Pancreas (tissue), 10 donors: ENCODE results near the gene PRIM1. TPM values are rescaled to one million over a fixed set of nuclear protein-coding genes. Genes with fewer than 3 reads are reported as not detected.

ENCODE experiments used
- ATAC-seq, 4 donors: fragments of 200-7000 bp; cut with Tn5 transposase; one replicate each; pipeline versions ENCODE4 v1.8.0 to v1.9.1; 2020; ENCODE audit warnings: mild to moderate bottlenecking in 4 of 4, moderate library complexity in 4 of 4
- DNase-seq, 6 donors: peaks; one replicate each; pipeline ENCODE4 v3.0.0-alpha.2; 2020
- FAIRE-seq: peaks from 2 replicates; lab custom pipeline; 2012; peaks lifted over from hg19 to GRCh38; lab: Jason Lieb, UNC
- H3K27ac ChIP-seq, 4 donors: fragments of 200-600 bp; sonication (generic); 1 replicate in 3 of 4; 2 replicates in 1 of 4; pipeline versions ENCODE4 v1.5.0 to v1.8.0; 2020
- H3K27me3 ChIP-seq, 4 donors: fragments of 200-600 bp; one replicate each; pipeline ENCODE4 v1.8.0; 2021
- H3K36me3 ChIP-seq, 3 donors: fragments of 200-600 bp; sonication (generic) in 1 of 3; one replicate each; pipeline versions ENCODE4 v1.5.0 to v1.8.0; 2020 to 2021
- H3K4me1 ChIP-seq, 3 donors: fragments of 200-600 bp; one replicate each; pipeline ENCODE4 v1.8.0; 2021
- H3K4me3 ChIP-seq, 4 donors: fragments of 200-600 bp; sonication (generic) in 2 of 4; one replicate each; pipeline versions ENCODE4 v1.5.0 to v1.8.0; 2020 to 2021
- H3K9me3 ChIP-seq, 4 donors: fragments of 200-600 bp; one replicate each; pipeline ENCODE4 v1.8.0; 2021
- WGBS, 2 donors: extraction: QIAGEN DNeasy Blood & Tissue Kit; methylation state at CpG; one replicate each; pipeline ENCODE4 v1.1.7; 2013; 5-methylcytosine and 5-hydroxymethylcytosine counted together
- intact Hi-C, 3 donors: fragments of 100-400 bp; cut with DNase I; formaldehyde crosslinking; loops; one replicate each; pipeline versions ENCODE4 v1.11.1 to v1.14.2; 2022
- polyA plus RNA-seq, 2 donors: library from polyadenylated mRNA; stranded (reverse); fragments of 200-250 nt; gene quantifications; one replicate each; pipeline ENCODE4 v1.2.3, GENCODE V29; 2013
- total RNA-seq, 6 donors: library from RNA; stranded (reverse); fragmentation: NEBNext Ultra II Directional in 4 of 6; extraction: Animal tissue kit (Norgen Biotek cat#: 25700) in 4 of 6; gene quantifications; one replicate each; pipeline versions ENCODE4 v1.2.1 to v1.2.4, GENCODE V29; 2021 to 2023
- TF ChIP-seq, protein P1 (sequence below), 4 donors: fragments of 200-600 bp; sonication (generic) in 3 of 4; IDR thresholded peaks; one replicate each; pipeline versions ENCODE4 v1.5.0 to v1.8.0; 2021; ENCODE audit warnings: antibody characterized with exemption in 4 of 4
- donor health status: healthy with polysubstance abuse.
- donor health status: DM: no; HTN: no; CAD: no; lungs with moderate emphysema.
- donor health status: DM: no; HTN: no; CAD: no.
- donor health status: control.
- donor health status: control.
- donor health status: Bipolar disorder and iron deficiency.
- donor health status: DM: yes; HTN: yes; CAD: no.
- donor health status: DM: no; HTN: no; CAD: no.
- donor health status: DM: no; HTN: no; CAD: no.
- donor health status: DM: yes; HTN: yes; CAD: no.

The PRIM1 gene
- total and polyA plus RNA-seq, 8 donors = 2.4 to 6.5 (median 4.2) TPM

GRCh38 chr12:56699020-56699661 lies 53.0 kb downstream of the PRIM1 start:
- H3K27me3 ChIP-seq = no peaks in the 10 kb centered on the region
- no peaks in the 10 kb centered on the region for H3K4me1 ChIP-seq
- no peaks in the 10 kb centered on the region for H3K9me3 ChIP-seq
- DNase-seq (no peak), FAIRE-seq (no peak), ATAC-seq (no peak)
- TF ChIP-seq, protein P1, sequence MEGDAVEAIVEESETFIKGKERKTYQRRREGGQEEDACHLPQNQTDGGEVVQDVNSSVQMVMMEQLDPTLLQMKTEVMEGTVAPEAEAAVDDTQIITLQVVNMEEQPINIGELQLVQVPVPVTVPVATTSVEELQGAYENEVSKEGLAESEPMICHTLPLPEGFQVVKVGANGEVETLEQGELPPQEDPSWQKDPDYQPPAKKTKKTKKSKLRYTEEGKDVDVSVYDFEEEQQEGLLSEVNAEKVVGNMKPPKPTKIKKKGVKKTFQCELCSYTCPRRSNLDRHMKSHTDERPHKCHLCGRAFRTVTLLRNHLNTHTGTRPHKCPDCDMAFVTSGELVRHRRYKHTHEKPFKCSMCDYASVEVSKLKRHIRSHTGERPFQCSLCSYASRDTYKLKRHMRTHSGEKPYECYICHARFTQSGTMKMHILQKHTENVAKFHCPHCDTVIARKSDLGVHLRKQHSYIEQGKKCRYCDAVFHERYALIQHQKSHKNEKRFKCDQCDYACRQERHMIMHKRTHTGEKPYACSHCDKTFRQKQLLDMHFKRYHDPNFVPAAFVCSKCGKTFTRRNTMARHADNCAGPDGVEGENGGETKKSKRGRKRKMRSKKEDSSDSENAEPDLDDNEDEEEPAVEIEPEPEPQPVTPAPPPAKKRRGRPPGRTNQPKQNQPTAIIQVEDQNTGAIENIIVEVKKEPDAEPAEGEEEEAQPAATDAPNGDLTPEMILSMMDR (IDR thresholded peaks at IDR 0.05) = no peak
- no peak overlapping the region for H3K27ac ChIP-seq
- 66 to 82% methylated on average over 3 of the region's 3 CpGs for WGBS, 2 donors
- intact Hi-C loops = no loop called here
- no peaks in the 10 kb centered on the region for H3K36me3 ChIP-seq
- no peak overlapping the region for H3K4me3 ChIP-seq

- no peak for DNase-seq
- H3K27me3 ChIP-seq = no peaks in the 10 kb centered on the region
- FAIRE-seq = no peak
- no peak for ATAC-seq
- H3K4me1 ChIP-seq = no peaks in the 10 kb centered on the region
- TF ChIP-seq, protein P1 (IDR thresholded peaks at IDR 0.05) = no peak
- no peak overlapping the region for H3K27ac ChIP-seq
- H3K36me3 ChIP-seq = no peaks in the 10 kb centered on the region
- no peaks in the 10 kb centered on the region for H3K9me3 ChIP-seq
- H3K4me3 ChIP-seq = no peak overlapping the region
- WGBS, 2 donors = 69 to 71% methylated on average over 2 of the region's 2 CpGs
- intact Hi-C loops = no loop called here
These were observed 56.6 kb downstream of the PRIM1 start for GRCh38 chr12:56695327-56696101.

DNA sequence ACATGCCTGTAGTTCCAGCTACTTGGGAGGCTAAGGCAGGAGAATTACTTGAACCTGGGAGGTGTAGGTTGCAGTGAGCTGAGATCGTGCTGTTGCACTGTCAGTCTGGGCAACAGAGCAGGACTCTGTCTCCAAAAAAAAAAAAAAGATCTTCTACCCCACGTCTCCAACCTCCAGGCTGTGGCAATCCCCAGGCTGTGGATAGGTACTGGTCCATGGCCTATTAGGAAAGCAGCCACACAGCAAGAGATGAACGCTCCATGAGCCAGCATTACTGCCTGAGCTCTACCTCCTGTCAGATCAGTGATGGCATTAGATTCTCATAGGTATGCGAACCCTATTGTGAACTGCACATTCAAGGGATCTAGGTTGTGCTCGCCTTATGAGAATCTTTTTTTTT lies 58.0 kb downstream of the PRIM1 start:
- Histone ChIP-seq H3K27ac (no peak overlapping the region), H3K9me3 (no peaks in the 10 kb centered on the region), H3K36me3 (no peaks in the 10 kb centered on the region), H3K27me3 (no peaks in the 10 kb centered on the region), H3K4me1 (no peaks in the 10 kb centered on the region), H3K4me3 (no peak overlapping the region)
- ATAC-seq = no peak
- intact Hi-C loops = no loop called here
- FAIRE-seq = no peak
- DNase-seq = no peak
- WGBS, 2 donors = 82 to 87% methylated on average over 5 of the region's 5 CpGs
- TF ChIP-seq, protein P1 (IDR thresholded peaks at IDR 0.05) = no peak

DNA sequence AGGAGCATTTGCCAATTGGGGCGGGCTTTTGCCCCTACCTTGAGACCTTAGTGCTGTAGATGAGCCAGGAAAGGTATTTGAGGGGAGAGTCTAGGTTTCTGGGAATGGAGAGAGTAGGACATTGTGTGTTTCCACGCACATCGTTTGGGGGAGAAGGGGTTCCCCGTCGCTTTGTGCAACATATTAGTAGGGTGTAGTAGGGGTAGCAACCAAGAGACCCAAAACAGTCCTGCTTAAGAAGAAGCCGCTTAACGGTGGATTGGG lies 63.3 kb downstream of the PRIM1 start:
- TF ChIP-seq, protein P1 (IDR thresholded peaks at IDR 0.05) = no peak
- no peaks in the 10 kb centered on the region for H3K36me3 ChIP-seq
- no peak for ATAC-seq
- peak overlapping the region; percentile 11 to 94 (median 46) for H3K4me3 ChIP-seq
- intact Hi-C loops = no loop called here
- H3K4me1 ChIP-seq = peaks cover 0 to 4% (median 0%) of the 10 kb centered on the region in 3 donors
- no peaks in the 10 kb centered on the region for H3K27me3 ChIP-seq
- peak overlapping the region; percentile 95 to 100 (median 100) for H3K27ac ChIP-seq
- no peaks in the 10 kb centered on the region for H3K9me3 ChIP-seq
- WGBS, 2 donors = 1 to 3% methylated on average over 7 of the region's 7 CpGs
- no peak for DNase-seq
- no peak for FAIRE-seq
